HG03066 (cell line): Measurements from ENCODE around the gene CD180.

Source experiments
- ATAC-seq: cut with Tn5 transposase; IDR thresholded peaks from one replicate; pipeline ENCODE4 v1.9.1; 2021; ENCODE audit warnings: low read depth; ENCODE audit not compliant: unreplicated experiment

Gene CD180

GRCh38 chr5:67163863-67164595 lies 32.6 kb downstream of the CD180 start:
- no peak for ATAC-seq

GRCh38 chr5:67163231-67163756 lies 33.3 kb downstream of the CD180 start:
- no peak for ATAC-seq

DNA sequence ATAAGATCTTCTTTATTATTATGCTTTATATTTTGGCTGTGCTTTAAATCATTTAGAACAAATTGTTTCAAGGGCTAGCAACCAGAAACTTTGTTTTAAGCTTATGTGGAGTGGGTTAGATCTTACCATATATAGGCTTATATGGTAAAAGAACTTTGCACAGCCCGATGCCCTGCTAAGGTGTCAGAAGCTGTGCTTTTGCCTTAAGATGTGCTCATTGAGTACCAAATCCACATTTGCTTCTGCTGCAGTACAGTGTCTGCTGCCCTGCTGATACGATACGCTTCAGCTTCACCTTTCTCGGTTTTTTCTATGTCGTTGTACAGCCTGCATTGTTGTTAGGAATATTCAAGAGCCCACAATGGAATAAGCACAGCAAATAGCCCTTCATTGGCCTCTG lies 34.8 kb downstream of the CD180 start:
- ATAC-seq, result no peak

DNA sequence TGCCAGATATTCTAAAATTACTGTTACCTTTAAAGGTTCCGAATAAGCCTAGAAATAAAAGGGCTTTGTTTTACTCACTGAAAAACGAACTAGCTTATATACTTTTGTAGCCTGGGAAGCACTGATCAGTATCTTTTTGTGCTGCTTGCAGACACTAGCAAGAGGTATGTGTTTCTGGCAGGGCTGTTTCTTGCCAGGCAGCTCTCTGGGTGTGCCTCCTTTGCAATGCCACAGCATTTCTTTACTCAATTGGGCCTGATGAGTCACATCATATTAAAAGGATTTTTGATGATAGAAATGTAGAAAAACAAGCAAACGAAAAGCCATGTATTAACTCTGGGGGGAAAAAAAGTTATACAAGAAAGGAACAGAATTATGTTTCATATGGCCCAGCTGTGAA lies 35.6 kb downstream of the CD180 start:
- no peak for ATAC-seq

DNA sequence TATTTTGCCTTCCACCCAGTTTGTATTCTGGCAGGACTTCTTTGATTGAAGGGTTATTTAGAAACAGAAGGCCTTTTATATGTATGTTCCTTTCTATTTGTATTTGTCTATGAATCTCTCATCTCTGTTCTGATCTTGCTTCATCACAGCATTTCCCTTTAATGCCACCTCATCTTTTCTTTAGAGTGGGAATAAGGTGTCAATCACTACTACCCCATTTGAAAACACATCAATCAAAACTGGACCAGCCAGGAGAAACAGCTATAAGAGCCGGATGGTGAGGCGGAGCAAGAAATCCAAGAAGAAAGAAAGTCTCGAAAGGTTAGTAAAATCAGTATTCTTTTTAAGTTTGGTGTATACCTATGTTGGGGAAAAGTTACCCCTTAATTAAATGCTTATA lies 36.3 kb downstream of the CD180 start:
- no peak for ATAC-seq

GRCh38 chr5:67156976-67157583 lies 39.5 kb downstream of the CD180 start:
- no peak for ATAC-seq

- ATAC-seq, result no peak
Measured at GRCh38 chr5:67154556-67155206, 41.9 kb downstream of the CD180 start.

GRCh38 chr5:67153292-67153691 lies 43.3 kb downstream of the CD180 start:
- no peak for ATAC-seq

- no peak for ATAC-seq
Measured at GRCh38 chr5:67152400-67152799, 44.2 kb downstream of the CD180 start.

DNA sequence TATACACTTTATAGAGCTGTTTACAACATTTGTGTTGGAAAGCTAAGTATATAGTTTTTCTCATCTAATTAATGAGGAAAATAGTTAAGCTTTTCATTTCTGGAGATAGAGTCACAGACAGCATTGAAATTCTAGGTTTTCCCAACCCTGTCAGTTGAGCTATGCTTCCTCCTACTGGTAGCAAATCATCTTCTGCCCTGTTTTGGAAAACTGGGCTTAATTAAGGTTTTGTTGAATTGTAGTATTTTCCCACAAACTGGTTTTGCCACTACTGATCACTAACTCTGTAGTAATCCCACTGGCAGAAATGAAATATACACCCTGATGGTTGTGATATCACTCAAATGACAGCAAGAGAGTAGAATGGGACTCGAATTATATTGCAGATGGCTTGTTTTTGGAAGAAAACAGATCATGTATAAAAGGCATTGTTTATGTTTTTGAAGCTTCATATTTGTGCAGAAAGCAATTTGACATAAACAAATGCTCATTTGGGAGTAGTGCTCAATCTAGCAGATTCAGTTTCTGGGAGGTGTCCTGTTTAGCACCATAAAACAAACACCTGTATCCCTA lies 46.6 kb downstream of the CD180 start:
- ATAC-seq, result no peak

- no peak for ATAC-seq
Measured at GRCh38 chr5:67149057-67149950, 47.3 kb downstream of the CD180 start.

DNA sequence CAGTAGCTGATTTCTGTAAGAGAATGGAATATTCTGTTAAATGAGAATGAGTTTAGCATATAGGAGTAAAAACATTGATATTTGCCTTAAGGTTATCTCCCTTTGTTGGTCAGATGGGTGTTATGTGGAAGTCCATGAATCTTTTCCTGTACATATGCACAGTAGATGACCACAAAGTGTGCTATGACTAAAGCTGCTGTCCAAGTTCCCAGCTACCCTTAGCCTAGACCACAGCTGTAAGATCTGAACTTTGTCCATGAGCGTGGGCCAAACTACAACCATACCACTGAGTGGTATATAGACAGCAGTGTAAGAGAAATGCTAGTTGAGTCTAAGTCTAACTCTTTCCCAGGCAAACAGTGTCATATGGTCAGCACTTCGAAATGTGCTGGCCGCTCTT lies 48.8 kb downstream of the CD180 start:
- no peak for ATAC-seq

- no peak for ATAC-seq
Measured at GRCh38 chr5:67146981-67147380, 49.6 kb downstream of the CD180 start.

DNA sequence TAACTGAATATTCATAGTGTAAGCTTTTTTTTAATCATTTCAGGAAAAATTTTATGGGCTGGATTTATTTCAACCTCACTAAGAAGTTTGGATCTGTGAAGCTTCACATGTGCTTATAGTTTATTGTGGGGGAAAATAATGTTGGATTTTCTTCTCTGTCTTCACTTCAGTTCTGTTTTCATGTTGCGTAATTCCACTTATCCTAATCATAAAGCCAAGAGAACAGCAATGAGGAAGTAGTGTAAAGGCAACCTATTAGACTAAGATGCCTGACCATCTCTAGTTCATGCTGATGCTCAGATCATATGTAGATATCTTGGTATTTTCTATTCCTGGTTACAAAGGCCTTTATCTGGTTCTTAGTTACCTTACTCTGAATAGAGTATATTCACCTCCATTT lies 50.0 kb downstream of the CD180 start:
- ATAC-seq, result no peak

GRCh38 chr5:67144183-67144639 lies 52.4 kb downstream of the CD180 start:
- no peak for ATAC-seq

DNA sequence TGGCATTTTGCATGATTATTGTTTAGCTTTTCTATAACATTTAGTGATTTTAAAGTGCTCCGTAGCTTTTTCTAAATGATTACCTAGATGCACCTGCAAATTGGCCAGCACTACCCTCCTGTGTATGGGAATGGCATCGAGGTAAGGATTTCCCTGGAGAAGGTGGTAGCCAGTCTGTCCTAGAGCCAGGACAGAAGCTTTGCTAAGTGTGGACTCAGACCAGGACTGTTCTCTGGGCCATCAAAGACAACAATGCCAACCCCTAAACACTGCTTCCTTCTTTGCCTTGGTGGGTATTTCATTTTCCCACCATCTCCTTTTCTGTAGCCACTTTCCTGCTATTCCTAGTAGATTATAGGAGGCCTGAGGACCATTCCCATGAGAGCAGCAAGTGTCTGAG lies 53.0 kb downstream of the CD180 start:
- no peak for ATAC-seq

DNA sequence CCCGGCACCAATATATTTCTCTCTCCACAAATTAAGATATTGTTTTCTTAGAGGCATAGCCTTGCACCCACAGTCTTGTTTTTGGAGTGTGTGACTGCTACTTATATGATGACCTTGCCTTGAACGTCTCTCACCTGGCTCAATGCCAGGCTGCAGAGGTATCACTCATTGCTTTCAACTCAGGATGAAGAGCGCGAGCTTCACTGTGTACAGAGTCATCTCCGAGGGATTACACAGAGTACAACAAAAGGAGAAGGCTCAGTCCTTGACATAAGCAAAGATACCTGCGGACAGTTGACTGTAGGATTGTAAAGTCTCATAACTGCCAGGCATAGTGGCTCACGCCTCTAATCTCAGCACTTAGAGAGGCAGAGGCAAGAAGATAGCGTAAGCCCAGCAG lies 53.8 kb downstream of the CD180 start:
- ATAC-seq, result no peak

GRCh38 chr5:67141644-67142043 lies 55.0 kb downstream of the CD180 start:
- ATAC-seq, result no peak

DNA sequence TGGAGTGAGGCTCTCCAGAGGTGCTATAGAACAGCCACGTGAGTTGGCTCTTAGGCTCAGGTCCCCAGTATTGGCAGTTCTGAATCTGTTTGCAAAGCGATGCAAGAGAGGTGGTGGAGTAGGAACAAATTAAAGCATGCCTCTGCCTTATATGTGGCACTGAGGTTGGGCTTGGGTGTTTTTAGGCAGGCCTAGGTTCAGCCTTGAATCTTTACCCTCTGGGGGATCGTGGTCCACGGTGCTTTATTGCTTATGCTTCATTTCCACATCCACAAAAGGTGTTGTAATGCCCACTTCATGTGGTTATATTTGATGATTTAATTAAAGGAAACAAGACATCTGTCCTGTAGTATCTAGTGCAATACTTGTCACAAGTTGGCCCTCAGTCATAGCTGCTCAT lies 56.2 kb downstream of the CD180 start:
- no peak for ATAC-seq

DNA sequence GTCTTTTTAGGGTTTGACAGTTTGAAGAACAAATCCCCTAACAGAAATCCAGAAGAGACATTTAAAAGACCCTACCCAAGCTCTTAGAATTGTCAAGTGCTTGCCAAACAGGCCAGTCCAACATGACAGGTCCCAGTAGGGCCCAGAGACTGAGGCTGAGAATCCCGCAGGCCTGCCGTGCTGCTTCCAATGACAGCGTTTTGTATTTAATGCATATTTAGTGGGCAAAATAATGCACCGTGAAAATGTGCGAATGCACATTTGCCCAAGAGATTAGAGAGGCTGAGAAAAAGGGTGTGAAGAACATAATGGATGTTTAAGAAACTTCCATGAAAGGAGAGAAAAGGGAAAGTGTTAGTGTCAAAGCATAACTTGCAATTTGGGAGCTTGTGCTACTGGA lies 57.6 kb downstream of the CD180 start:
- no peak for ATAC-seq
